HG02763 (cell line): ENCODE measurements around the gene SMAD3.
"Not testable (repeated sequence)": the region's sequence is repeated elsewhere in the genome, so short reads cannot be mapped to it uniquely, and the experiment has no call there.

Experiments used
- ATAC-seq: cut with Tn5 transposase; IDR thresholded peaks from one replicate; pipeline ENCODE4 v1.9.1; 2021; ENCODE audit warnings: mild to moderate bottlenecking, moderate library complexity; ENCODE audit not compliant: unreplicated experiment

Gene SMAD3

DNA sequence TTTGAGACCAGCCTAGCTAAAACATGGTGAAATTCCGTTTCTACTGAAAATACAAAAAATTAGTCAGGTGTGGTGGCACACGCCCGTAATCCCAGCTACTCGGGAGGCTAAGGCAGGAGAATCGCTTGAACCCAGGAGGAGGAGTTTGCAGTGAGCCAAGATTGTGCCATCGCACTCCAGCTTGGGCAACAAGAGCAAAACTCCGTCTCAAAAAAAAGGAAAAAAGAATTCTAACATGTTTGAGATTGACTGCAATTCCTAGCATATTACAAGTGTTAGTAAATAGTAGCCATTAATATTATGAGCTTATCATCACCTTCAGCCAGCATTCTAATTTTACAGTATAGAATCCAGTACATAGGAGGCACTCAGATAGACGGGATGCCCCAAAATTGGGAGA is 57.9 kb downstream of the SMAD3 start:
- not testable (repeated sequence) for ATAC-seq

DNA sequence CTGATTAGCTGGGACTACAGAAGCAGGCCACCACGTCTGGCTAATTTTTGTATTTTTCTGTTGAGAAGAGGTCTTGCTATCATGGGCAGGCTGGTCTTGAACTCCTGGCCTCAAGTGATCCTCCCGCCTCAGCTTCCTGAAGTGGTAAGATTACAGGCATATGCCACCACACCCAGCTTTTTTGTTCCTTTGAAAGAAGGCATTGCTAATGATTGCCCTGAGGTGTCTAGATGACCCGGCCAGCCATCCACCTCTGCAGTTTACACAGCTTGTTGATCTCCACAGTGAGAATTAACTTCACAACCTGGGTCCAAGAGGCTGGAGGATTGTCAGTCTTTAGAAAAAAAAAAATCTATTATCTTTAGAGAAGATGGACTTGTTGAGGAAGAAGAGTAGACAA is 58.7 kb downstream of the SMAD3 start:
- ATAC-seq = no peak

DNA sequence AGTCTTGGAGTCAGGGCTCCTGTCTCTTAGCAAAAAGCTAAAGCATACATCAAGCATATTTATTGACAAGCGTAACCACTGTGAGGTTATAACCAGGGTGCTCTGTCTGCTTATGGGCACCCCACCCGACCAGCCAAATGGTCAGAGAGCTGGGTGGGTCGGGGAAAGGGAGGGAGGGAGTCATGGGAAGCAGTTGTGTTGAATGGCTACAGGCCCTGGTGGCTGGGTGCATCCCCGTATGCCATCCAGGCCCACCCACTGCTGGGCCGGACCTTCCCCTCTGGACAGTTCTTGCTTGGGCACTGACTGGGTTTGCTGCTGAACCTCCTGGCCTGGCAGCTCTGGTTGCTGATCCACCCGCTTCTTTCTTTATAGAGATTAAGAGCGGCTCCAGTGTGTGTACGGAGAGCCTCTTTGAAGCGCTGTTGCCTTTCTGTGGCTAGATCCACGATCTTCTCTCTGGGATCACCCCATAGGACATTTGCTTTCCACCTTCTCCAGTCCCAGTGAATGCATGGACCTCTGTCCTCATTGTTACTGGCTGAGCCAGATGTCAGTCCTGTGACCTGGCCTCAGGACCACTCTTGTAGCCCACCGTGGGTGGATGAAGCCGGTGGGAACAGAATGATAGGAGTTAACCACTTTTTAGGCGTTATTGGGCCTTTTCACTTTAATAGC is 59.6 kb downstream of the SMAD3 start:
- no peak for ATAC-seq

DNA sequence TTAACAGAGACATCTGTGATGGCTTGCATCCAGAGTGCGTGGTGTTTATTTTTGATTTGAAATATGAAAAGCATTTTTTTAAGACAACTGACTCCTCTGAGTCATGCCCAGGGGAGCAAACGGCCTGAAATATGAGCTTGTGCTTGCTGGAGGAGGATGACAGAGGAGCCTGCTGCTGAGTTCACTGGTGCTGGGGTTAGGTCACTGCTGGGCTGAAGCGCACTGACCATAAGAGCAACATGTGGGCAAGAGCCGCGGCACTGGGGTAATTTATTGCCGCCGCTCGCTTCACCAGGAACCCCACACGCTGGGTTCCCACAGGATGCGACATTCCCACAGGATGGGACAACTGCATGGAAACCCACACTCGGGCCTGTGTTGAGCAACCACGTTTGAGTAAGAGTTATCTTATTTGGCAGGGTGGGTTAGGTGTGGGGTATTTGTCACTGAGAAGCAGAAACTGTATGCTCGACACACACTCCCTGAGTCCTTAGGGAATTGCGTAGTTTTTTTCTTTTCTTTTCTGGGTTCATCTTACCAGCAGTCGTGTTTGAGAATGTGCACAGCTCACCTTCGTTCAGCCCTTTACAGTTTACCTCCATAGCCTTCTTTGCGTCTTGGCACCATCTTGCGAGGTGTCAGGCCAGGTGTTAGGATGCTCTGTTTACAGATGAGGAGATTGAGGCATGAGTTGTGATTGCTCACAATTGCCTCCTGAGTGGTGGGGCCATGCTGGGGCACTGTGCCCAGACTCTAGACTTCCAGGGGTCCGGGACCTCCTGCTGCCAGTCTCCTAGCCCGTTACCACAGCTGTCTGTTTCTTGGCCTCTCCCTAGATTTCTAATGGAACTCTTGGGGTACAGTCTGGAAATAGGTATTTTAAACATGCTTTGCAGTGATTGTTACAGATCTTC is 60.4 kb downstream of the SMAD3 start:
- no peak for ATAC-seq

DNA sequence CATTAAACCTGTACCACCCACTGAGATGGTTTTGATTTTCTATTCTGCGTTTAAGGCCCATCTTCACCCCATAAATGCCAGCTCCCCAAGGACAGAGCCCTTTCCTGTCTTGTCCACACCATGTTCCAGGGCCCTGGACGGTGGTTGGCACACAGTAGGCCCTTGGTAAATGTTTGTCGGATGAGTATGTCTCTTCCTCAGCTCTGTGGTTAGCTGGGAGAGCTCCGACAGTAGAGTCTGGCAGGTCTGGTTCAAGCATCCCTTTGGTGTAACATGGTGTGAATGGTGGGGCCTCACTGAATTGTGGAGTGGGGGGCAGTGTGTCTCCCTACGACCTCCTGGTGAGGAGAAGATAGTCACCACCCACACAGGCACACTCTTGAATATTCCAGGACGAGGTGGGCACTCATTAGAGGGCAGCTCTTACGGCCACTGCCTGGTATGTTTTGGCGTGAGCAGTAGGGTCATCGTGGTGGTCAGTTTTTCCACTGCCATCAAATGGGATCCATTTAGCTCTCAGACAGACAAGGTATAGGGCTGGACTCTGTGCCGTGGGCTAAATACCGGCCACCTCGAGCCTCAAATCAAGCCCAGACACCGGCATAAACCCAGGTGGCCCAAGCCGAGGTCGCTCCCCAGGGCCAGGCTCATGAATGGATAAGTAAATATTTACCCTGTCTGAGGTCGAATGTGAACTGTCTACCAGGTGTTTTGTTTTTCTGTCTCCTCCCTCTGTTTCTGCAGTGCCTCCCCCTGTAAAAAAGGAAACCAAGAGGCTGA is 61.3 kb downstream of the SMAD3 start:
- ATAC-seq = no peak

DNA sequence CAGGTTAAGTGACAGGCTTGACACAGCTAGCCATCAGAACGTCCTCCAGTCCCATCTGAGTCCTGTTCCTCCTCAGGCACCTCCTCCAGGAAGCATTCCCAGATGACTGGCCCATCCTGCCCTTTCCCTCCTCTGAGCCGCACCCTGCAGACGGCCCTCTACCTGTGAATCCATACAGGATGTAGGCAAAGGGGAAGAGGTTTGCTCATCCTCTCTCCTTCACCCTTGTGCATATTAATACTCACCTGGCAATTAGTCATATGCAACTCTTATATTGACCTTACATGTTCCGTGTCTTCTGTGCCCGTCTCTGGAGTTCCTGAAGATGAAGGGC is 61.9 kb downstream of the SMAD3 start:
- ATAC-seq = no peak

DNA sequence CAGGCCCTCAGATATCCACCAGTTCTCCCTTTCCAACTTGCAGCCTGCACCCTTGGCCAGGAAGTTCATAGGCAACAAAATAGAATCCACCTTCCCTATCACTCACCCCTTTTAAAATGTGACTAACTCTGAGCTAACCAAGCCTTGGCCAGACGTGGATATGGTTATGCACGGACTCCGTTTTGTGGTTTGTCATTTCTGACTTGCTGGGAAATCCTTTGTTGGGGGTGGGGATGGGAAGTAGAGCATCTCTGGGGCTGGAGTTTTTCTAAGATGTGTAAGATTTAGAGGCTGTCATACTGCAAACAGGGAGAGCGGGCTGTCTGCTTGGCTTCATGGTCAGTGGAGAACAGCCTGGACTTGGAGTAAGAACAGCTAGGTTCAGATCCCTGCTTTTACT is 62.6 kb downstream of the SMAD3 start:
- ATAC-seq = no peak

DNA sequence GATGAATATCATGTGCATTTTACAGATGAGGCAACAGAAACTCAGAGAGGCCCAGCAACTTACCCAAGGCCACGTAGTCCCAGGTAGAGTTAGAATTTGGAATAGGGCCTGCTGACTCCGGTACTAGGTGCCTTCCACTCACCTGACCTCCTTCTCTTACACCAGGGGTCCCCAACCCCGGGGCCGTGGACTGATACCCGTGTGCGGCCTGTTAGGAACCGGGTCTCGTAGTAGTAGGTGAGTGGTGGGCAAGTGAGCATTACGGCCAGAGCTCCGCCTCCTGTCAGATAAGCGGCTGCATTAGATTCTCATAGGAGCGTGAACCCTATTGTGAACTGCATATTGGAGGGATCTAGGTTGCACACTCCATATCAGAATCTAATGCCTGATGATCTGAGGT is 64.8 kb downstream of the SMAD3 start:
- no peak for ATAC-seq

DNA sequence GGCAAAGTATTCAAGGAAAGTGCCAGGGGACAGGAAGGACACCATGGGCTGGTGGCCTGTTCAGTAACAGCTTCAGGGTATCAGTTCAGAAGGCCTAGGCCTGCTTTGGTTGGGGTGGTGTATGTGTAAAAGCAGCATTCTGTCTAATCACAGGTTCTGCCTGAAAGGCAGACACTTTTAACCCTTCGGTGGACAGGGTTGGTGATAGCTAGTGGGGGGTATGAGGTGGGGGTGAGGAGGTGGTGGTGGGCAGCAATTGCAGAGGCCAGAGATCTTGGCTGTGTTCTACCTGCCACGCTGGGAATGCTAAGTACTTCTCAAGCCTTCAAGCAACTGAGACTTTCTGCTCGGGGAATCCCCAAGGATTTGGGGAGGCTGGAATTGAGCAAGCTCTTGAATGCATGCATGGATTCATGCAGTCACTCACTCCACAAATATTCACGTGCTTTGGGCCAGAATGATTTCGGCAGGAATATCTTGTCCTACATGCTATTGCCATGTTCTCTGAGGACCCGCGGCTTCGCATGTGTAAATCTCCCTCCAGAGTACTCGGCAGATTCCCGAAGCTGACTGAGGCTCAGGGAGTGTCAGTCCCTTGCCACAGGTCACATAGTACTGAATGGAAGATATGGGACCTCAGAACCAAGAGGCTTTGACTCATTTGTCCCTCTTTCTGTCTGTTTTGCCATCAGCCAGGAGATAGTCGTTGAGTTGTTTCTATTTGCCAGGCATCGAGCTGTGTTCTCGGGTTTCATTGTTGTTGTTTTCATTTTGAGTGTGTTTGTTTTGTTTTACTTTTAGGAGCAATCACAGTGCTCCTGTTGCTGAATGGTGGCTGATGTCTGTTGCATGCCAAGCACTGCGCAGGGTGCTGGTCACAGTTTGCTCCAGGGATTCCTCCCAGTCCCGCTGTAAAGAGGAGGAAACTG is 65.5 kb downstream of the SMAD3 start:
- ATAC-seq = no peak

DNA sequence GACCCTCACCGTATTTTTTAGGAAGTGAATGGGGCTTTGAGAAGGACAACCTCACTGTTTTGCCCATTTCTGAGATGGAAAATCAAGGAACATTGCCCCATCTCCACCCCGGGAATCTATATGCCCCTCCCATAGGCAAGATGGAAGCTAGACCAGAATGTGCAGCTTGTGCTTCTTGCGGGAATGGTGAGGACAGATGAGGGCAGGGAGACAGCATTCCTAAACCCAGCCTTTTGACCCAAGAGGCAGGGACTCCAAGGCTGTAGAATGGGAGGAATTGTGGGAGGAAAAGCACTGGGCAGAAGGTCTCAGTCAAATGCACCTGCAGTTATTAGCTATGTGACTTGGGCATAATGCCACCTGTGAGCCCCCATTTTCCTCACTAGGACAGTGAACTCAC is 66.9 kb downstream of the SMAD3 start:
- no peak for ATAC-seq

DNA sequence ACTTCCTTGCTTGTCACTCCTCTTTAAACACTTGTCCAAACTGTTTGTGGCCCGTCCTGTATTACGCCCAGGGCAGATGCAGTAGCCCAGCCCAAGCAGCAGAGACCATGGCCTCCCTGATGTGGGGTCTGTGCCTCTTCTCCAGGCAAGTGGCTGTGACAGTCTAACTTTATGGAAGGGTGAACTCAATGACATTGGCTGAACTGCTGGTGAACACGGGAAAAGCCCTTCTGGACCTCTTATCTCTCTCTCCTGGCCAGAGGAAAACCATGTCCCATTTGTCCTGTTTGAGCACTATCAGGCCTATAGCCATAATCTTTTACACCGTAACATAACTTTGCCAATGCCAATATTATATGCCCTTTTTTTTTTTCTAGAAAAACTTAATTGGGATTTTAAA is 67.6 kb downstream of the SMAD3 start:
- ATAC-seq = no peak

DNA sequence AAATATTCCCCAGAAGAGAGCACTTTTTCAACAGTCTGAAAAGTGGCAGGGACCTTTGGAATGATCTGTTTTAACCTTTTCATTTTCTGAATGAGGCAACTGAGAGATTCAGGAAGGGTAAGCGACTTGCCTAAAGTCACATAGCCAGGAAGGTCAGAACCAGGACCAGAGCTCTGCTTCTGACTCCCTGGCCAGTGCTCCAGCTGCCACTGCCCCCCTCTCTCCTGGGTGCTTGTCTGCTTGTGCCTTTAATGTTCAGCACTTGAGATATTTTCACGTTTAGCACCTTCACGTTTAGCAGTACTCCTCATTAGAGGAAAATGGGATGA is 68.3 kb downstream of the SMAD3 start:
- no peak for ATAC-seq

DNA sequence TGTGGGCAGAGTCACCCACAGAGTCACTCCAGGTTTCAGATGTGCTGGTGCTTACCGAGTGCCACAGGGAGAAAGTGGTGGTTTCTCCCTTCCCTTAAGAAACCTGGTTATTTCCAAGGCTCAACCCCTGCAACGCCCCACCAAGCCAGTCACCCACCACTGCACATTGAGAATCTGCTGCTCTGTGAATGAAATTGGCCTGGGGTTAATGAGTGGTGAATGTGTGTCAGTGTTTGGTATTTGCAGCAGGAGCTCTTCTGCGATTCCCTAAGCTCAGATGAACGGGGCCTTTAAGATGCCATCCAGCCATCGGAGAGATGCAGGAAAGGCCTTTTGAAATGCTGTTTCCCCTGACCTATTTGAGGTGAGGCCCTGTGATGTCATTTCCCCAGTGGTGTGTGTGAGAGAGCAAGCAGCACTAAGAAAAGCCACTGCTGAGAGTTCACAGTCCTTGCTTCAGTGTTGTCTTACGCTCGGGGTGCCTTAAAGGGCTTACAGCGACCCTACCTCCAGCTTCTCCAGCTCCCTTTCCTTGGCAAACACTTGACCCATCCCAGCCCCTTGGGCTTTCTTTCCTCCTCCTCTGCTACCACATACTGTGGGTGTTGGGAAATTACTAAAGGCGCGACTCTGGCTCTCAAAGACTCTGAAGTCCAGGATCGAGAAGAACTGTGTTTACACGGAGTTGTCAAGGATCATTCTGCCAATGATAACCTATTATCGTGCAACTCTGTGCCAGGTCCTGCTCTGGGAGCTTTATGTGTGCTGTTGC is 68.9 kb downstream of the SMAD3 start:
- peak; percentile 50 for ATAC-seq

DNA sequence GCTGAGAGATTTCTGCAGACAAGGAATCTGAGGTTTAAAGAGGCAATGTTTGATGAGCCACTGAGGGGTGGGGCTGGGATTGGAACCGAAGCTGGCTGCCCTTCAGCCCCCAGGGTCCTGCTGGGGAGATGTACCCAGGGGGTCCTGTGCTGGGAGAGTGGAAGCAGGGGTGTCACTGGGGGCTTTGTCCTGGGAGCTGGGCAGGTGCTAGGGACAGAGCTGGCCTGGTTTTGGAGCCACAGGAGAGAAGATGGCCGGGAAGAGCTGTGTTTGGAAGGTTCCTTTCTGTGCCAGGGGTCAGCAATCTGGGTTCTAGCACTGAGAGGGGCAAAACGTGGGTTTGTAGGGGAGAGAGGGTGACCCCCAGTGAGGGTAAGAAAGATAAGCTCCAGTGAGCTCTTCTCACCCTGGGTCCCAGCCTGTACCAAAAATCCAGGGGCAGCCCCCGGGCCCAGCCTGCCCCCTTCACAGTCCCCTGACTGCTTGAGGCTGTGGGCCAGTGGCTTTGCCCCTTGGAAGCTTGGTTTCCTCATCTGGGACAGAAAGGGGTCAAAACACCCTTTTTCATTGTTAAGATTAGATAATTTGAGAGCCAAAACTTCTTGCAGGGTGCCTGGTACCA is 69.6 kb downstream of the SMAD3 start:
- ATAC-seq = no peak

DNA sequence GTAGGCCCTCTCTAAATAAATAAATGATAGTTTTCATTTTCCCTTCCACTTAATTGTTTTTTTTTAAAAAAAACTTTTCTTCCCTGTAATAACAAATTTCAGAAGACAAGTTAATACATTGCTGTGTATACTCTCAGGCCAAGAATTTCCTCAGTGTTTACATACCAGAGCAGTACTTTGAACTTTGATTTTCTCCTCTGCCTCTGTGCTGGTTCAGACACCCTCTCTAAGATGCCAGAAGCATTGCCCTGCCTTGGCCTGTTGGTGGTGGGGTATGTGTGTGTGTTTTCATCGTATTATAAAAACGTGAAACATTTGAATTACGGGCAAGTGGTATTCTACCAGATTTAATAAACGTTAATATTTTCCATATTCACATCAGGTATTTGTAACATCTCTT is 70.1 kb downstream of the SMAD3 start:
- ATAC-seq = no peak

DNA sequence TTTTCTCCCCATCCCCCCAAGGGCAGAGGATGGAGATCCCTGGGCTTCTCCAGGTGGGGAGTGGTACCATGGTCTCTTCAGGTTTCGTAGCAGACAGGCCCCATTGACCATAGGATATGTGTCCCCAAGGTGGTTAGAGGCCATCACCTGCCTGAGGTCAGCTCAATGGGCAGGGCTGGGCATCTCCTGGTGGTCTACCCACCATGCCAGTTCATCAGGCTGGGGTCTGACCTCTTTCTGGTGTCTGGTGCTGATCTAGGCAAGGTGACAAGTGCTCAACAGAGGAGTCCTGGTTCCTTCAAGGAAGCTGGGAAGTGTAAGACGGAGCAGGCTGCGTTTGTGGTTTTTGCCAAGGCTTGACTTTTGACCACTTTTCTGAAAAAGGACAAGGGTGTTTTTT is 71.4 kb downstream of the SMAD3 start:
- no peak for ATAC-seq

DNA sequence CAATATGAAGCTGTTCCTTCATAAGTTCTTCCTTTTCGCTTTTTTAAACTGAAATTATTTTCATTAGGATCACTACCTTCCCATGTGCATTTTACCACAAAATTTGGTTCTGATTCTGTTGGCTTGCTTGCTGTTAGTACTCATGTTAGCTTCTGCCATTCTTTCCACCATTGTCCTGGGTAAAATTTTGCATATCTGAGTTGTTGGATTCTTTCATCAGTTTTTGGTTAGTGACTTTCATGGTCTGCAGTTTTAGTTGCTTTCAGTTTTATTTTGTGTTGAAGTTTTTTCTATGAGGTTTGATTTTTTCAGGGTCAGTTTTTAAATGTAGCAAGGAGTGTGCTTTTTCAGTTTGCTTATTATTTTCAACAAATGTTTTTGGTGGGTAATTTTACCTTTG is 71.9 kb downstream of the SMAD3 start:
- ATAC-seq = no peak

DNA sequence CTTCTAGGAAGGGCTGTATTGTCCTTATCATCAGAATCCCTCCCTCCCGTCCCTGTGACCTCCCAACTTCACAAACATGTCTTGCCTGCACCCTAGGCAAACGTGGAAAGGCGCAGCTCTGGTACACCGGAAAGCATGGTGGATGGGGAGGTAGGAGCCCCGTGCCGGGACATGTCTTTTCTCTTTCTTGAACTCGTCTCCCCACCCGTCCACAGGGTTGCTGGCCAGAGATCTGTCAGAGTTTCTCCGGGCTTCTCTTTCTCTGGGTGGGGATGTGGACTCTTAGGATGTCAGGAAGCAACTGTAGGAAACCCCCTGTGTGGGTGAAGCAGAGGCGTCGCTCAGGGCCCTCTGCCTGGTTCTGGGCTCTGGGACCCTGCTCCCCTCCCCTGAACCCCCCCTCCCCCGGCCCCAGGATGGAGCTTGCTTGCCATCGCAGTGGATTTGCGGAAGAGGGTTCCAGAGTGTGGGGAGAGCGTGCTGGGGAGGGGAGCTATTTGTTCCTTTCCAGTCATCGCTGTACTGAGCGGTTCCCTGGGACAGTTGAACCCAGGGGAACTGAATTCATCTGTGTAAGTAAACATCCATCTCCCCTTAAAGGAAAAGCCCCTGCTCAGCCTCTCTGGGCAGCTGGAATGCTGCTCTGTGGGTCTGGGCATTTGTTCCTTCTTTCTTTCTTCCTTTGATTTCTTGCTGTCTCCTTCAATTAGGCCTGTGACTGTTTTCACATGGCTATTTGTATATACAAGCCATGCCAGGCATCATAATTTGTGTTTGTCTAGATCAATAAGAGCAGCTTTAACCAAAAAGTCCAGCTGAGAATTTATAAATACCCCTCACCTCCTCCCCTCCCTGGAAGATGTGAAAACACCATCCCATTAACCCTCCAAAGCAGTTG is 72.8 kb downstream of the SMAD3 start:
- no peak for ATAC-seq
